Stimulated activated CD4-positive, alpha-beta T cell treated with anti-CD3 and anti-CD28 coated beads, Interleukin-4, amount 100 ng/mL, for 48 hours (primary cell): Measurements from ENCODE around the gene KLHL6.
"Not testable (repeated sequence)": the region's sequence is repeated elsewhere in the genome, so short reads cannot be mapped to it uniquely, and the experiment has no call there.

Source experiments
- DNase-seq, 2 donors: peaks; one replicate each; pipeline ENCODE4 v3.0.0-alpha.2; 2020; ENCODE audit warnings: low read depth in 2 of 2

KLHL6 gene

DNA sequence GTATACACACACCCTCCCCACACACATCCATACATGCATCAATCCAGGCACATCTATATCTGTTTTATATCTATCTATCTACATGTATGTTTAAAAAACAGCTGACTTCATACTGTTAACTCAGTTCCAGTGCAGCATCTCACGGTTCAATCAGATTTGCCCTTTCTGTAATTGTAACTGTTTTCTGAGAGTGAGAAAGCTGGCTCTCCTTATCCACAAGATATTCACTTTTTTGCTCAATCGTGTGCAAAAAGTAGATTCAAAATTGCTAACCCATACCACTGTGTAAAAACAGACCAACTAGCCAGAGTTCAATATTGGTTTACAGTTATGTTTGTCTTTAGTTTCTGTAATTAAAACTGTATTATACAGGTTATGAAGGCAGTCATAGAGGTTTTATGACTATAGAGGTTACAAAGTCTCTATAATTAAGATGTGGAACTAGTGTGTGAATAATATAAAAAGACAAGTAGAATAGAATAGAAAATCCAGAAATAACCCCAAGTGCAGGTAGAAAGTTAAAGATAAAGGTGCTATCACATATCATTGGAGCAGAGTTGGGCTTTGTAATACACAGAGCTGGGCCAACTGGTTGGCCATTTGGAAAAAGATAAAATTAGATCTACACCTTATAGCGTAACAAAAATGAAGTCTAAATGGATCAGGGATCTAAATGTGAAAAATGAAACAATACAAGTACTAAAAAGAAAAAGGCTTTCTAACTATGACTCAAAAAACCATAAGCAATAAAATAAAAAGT is 107.0 kb downstream of the KLHL6 start:
- no peak for DNase-seq

DNA sequence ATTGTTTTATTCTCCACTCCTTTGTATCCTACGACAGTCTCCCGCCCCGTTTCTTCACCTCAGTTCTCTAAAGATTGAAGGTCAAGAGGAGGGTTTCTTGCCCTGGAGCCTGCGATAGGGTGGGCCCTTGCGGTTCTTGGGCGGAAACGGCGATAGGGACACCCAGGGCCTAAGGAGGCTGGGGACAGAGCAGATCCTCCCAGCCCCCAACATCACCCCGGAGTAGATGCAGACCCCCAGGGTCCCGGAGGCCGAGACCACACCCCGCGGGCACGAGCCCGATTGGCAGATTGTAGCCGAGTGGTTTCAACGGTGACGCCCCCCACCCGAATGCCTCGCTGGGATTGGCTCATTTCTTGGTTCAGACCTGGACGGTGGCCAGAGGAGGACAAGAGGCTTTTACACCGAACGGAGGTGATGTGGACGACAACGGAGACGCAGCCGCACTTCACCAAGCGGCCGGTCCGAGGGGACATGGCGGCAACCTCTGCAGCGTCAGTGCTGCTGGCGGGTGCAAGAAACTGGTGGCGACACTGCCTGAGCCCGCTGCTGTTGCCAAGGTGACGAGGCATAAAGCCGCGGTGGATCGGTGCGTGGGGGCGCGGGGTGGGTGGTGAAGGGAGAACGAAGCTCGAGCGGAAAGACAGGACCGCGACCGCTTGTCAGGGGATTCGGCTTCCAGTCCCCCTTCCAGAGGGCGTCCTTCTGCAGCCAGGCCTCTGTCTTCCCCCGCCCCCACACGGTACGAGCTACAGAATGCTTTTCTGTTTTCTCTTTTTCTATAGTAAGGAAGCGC is 108.1 kb downstream of the KLHL6 start:
- DNase-seq = peak; percentile 68 to 79

DNA sequence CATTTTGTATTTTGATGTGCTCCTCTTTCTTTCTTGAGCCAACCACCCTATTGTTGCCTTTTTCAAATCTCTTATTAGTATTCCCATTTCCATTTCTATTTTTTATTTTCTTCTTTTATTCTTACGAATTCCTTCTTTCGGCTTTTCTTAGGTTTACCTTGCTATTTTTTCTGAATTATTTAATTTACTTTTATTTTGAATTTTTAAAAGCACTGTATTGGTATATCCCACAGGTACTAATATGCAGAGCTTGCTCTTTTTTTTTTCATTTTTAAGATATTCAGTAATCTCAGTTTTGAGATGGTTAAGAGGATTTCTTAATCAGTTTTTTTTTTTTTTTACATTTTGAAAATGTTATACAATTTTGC is 108.7 kb downstream of the KLHL6 start:
- no peak for DNase-seq

DNA sequence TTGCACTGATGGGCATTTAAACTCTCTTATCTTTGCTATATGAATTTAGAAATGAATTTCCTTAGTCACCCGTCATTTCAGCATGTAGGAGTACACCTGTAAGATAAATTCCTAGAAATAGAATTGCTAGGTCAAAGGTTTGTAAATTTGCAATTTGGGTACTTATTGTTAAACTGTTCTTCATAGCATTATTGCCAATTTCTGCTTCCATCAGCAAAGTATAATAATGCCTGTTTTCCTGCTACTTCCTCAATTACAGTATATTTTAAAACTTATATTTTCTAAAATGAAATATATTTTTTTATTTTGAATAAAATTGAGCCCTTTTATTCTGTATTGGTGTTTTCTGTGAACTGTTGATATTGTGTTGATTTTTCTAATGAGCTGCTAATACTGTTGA is 110.8 kb downstream of the KLHL6 start:
- DNase-seq = no peak

DNA sequence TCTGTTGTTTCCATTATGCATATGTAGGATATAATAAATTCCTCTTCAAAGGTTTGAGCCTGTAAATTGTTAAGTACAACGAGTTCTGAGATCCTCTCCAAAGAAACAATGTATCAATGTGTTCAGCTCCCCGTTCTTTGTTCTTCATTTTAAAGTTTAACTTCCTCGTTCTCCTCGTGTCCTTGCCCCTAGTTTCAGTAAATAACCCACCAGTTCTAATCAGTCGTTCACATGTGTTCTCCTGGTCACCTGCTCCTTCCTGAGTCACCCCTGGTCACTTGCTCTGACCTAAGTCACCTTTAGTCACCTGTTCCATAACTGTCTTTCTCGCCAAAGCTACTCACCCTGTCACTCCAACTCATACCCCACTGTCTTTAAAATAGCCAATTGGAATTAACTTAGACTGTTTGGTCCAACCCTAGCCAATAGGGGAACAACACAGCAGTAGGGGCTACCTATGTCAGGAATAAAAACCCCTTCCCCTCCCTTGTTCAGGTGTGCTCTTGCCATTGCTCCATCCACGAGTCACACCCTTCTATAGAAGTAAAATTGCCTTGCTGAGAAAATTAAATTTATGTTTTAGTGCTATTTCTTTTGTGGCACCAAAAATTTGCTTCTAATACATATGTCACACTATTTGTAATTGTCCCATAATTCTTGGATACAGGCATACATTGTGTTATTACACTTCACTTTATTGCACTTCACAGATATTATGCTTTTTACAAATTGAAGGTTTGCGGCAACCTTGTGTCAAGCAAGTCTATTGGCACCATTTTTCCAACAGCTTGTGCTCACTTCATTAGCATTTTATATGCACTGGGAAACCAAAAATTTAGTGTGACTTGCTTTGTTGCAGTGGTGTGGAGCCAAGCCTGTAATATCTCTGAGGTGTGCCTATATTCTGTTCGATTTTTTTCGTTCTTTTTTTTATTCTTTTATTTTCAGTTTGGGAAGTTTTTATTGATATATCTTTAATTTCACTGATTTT is 111.8 kb downstream of the KLHL6 start:
- DNase-seq = no peak

DNA sequence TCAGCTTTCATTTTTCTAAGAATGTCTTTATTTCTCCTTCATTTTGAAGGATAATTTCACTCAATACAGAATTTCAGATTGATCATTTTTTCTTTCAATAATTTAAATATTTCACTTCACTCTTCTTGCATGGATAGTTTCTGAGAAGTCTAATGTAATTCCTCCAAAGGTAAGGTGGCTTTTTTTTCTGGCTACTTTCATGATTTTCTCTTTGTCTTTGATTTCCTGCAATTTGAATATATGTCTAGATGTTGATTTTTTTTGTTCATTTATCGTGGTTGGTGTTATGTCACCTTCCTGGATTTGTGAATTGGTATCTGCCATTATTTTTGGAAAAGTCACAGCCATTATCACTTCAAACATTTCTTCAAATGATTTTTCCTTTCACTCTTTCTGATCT is 112.5 kb downstream of the KLHL6 start:
- DNase-seq = no peak

DNA sequence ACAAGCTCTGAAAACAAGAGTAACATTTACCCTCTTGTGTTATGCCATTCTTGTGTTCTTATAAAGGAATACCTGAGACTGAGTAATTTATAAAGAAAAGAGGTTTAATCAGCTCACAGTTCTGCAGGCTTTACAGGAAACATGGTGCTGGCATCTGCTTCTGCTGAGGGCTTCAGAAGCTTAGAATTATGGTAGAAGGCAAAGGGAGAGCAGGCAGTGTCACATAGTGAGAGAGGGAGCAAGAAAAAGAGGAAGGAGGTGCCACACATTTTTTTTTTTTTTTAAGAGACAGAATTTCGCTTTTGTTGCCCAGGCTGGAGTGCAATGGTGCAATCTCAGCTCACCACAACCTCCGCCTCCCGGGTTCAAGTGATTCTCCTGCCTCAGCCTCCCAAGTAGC is 115.0 kb downstream of the KLHL6 start:
- DNase-seq = not testable (repeated sequence)

DNA sequence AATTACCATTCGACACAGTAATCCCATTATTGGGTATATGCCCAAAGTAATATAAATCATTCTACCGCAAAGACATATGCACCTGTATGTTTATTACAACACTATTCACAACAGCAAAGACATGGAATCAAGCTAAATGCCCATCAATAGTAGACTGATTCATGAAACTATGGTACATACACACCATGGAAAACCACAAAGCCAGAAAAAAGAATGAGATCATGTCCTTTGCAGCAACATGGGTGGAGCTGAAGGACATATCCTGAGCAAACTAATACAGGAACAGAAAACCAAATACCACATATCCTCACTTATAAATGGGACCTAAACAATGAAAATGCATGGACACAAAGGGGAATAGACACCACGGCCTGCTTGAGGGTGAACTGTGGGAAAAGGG is 116.0 kb downstream of the KLHL6 start:
- DNase-seq = no peak

DNA sequence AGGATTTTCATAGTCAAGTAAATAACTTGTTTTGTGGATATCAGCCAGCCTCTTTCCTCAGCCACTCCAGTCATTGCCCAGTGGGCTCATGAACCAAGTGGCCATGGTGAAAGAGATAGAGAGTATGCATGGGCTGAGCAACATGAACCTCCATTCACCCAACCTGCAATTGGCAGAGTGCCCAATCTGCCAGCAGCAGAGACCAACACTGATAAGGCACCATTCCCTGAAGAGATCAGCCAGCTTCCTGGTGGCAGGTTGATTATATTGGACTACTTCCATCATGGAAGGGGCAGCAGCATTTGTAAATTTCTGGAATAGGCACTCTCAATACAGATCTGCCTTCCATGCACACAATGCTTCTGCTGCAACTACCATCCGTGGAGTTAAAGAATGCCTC is 116.8 kb downstream of the KLHL6 start:
- DNase-seq = no peak

DNA sequence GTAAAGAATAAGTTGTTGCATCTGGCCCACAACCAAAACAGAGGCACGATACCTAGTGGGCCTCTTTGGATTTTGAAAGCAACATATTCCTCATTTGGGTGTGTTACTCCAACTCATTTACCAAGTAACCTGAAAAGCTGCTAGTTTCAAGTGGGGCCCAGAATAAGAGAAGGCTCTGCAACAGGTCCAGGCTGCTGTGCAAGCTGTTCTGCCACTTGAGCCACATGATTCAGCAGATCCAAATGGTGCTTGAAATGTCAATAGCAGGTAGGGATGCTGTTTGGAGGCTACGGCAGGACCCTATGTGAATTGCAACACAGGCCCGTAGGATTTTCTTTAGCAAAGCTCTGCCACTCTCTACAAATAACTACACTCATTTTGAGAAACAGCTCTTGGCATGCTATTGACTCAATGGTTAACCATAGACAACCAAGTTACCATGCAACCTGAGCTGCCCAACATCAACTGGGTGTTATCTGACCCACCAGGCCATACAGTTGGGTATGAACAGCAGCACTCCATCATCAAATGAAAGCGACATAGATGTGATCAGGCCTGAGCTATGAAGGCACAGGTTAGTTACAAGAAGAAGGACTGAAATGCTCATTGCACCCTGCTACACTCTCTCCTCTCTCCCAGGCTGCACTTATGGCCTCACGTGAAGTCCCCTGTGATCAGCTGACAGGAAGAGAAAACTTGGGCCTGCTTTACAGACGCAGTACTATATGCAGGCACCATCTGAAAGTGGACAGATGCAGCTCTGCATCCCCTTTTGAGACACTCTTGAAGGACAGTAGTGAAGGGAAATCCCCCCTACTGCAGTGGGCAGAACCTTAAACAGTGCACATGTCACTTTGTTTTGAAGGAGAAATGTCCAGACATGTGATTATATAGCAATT is 117.6 kb downstream of the KLHL6 start:
- DNase-seq = no peak
